ENCODE measurements around the gene LTBP2. TPM values are rescaled to one million over a fixed set of nuclear protein-coding genes. Genes with fewer than 3 reads are reported as not detected.

The LTBP2 gene
- total RNA-seq, 1 donor from 2014 or later = 22.7 TPM

GRCh38 chr14:74457565-74457895 is 154.5 kb downstream of the LTBP2 start:
- no peak for DNase-seq (ENCODE audit: low read depth in 2 of 2)

- no peak for DNase-seq (ENCODE audit: low read depth in 2 of 2)
These were observed 155.1 kb downstream of the LTBP2 start for GRCh38 chr14:74456684-74457564.

- DNase-seq (ENCODE audit: low read depth in 2 of 2) = peak in 1 of 2 donors; percentile 43
These were observed 157.6 kb downstream of the LTBP2 start for GRCh38 chr14:74454397-74454796.

Other genes with a start within 250 kb of the LTBP2 start
- gene SYNDIG1L, start 186.0 kb downstream of the LTBP2 start, total RNA-seq = not detected in 2 replicates
- 128 and 259 TPM in 2 replicates for gene NPC2, start 118.9 kb downstream of the LTBP2 start, total RNA-seq
- 11.6 and 14.2 TPM in 2 replicates for gene ISCA2, start 118.5 kb downstream of the LTBP2 start, total RNA-seq
- gene AREL1, start 100.8 kb upstream of the LTBP2 start, total RNA-seq = 21.8 and 26.6 TPM in 2 replicates
- 14.4 and 15.7 TPM in 2 replicates for gene FCF1, start 100.9 kb upstream of the LTBP2 start, total RNA-seq
- gene YLPM1, start 151.1 kb upstream of the LTBP2 start, total RNA-seq = 14.5 and 21.0 TPM in 2 replicates